ENCODE results near the gene CDC42SE1. TPM values are rescaled to one million over a fixed set of nuclear protein-coding genes. Genes with fewer than 3 reads are reported as not detected.

CDC42SE1 gene
- total and polyA plus RNA-seq, 9 of the 15 experiments (the other 6 are each of a cell fraction or from before 2014, with no cell fraction given), result 78.1 to 189 (median 114) TPM

DNA sequence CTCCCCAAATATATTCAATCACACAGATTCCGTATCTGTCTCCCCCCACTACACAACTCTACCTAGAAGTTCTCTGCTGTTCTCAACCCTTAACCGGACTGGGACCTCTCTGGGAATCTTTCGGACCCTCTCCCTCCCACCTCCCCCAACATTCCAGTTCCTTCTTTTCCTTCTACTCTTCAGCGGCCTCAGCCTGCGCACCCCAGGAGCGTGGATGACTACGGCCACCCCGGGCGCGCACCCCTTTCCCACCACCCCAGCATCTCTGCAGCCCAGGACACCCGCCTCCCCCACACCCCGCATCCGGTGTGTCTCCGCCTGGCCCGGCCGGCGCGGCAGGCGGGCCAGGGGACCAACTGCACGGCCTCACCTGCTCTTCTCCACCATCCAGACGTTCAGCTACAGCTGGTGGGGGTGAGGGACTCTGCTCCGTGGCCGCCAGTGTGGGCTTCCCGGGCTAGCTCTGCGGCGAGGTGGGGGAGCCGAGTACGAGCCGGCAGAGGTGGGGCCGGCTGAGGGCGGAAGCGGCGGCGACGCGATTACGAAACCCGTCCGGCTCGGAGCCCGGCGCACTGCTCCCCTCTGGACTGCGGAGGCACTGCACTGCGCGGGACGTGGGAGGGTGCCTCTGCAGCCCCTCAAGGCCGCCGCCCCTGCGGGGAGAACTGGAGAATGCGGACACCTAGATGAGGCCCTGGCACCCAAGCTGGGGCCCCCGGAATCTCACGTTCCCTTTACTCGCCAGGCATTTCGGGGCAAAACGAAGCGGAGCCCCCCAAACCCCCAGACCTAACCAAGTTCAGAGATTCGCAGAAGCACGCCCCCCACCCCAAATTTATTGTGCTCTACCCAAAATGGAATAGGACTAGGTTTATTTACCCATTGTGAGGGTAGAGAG lies at the start of gene CDC42SE1 (continued):
- TF ChIP-seq, protein P1, sequence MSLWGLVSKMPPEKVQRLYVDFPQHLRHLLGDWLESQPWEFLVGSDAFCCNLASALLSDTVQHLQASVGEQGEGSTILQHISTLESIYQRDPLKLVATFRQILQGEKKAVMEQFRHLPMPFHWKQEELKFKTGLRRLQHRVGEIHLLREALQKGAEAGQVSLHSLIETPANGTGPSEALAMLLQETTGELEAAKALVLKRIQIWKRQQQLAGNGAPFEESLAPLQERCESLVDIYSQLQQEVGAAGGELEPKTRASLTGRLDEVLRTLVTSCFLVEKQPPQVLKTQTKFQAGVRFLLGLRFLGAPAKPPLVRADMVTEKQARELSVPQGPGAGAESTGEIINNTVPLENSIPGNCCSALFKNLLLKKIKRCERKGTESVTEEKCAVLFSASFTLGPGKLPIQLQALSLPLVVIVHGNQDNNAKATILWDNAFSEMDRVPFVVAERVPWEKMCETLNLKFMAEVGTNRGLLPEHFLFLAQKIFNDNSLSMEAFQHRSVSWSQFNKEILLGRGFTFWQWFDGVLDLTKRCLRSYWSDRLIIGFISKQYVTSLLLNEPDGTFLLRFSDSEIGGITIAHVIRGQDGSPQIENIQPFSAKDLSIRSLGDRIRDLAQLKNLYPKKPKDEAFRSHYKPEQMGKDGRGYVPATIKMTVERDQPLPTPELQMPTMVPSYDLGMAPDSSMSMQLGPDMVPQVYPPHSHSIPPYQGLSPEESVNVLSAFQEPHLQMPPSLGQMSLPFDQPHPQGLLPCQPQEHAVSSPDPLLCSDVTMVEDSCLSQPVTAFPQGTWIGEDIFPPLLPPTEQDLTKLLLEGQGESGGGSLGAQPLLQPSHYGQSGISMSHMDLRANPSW (CRISPR knock-in tag; IDR thresholded peaks at IDR 0.05), result 0 out of 2 replicates have a peak, but pooled peaks have one; percentile 50
- TF ChIP-seq ZNF3 (CRISPR knock-in tag; IDR thresholded peaks at IDR 0.05) (no peak), ATF7 (IDR thresholded peaks at IDR 0.05) (peak; percentile 86), KDM2B (CRISPR knock-in tag; IDR thresholded peaks at IDR 0.05) (no peak), ZNF316 (IDR thresholded peaks at IDR 0.05) (no peak), RBBP5 (IDR thresholded peaks at IDR 0.05; ENCODE audit: borderline replicate concordance, insufficient read depth, low read length, poor library complexity, severe bottlenecking) (peak; percentile 73), KAT8 (IDR thresholded peaks at IDR 0.05; ENCODE audit: low read depth) (no peak), BRCA1 (IDR thresholded peaks at IDR 0.05) (no peak), BRCA1 (CRISPR knock-in tag; IDR thresholded peaks at IDR 0.05) (no peak), SMARCE1 (IDR thresholded peaks at IDR 0.05) (0 out of 2 replicates have a peak, but pooled peaks have one; percentile 38), ZNF780A (CRISPR knock-in tag; IDR thresholded peaks at IDR 0.05) (no peak), HNRNPLL (IDR thresholded peaks at IDR 0.05; ENCODE audit: low read depth, low read length, poor library complexity, severe bottlenecking) (peak; percentile 51), POLR3G (IDR thresholded peaks at IDR 0.05; ENCODE audit: extremely low read depth, insufficient read length, insufficient replicate concordance) (no peak), CXXC5 (CRISPR knock-in tag; IDR thresholded peaks at IDR 0.05) (peak; percentile 91), KLF1 (tag; IDR thresholded peaks at IDR 0.05) (peak; percentile 63; the same call in 1 of the 2 replicates), ZNF75A (CRISPR knock-in tag; IDR thresholded peaks at IDR 0.05) (no peak)
- TF ChIP-seq, protein P2, sequence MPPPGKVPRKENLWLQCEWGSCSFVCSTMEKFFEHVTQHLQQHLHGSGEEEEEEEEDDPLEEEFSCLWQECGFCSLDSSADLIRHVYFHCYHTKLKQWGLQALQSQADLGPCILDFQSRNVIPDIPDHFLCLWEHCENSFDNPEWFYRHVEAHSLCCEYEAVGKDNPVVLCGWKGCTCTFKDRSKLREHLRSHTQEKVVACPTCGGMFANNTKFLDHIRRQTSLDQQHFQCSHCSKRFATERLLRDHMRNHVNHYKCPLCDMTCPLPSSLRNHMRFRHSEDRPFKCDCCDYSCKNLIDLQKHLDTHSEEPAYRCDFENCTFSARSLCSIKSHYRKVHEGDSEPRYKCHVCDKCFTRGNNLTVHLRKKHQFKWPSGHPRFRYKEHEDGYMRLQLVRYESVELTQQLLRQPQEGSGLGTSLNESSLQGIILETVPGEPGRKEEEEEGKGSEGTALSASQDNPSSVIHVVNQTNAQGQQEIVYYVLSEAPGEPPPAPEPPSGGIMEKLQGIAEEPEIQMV (tag; conservative IDR thresholded peaks at IDR 0.05; ENCODE audit: low read depth), result no peak
- TF ChIP-seq, protein P3, sequence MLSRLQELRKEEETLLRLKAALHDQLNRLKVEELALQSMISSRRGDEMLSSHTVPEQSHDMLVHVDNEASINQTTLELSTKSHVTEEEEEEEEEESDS (CRISPR knock-in tag; IDR thresholded peaks at IDR 0.05), result no peak
- TF ChIP-seq, protein P4, sequence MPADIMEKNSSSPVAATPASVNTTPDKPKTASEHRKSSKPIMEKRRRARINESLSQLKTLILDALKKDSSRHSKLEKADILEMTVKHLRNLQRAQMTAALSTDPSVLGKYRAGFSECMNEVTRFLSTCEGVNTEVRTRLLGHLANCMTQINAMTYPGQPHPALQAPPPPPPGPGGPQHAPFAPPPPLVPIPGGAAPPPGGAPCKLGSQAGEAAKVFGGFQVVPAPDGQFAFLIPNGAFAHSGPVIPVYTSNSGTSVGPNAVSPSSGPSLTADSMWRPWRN (IDR thresholded peaks at IDR 0.05; ENCODE audit: low read depth), result no peak
- TF ChIP-seq, protein P5, sequence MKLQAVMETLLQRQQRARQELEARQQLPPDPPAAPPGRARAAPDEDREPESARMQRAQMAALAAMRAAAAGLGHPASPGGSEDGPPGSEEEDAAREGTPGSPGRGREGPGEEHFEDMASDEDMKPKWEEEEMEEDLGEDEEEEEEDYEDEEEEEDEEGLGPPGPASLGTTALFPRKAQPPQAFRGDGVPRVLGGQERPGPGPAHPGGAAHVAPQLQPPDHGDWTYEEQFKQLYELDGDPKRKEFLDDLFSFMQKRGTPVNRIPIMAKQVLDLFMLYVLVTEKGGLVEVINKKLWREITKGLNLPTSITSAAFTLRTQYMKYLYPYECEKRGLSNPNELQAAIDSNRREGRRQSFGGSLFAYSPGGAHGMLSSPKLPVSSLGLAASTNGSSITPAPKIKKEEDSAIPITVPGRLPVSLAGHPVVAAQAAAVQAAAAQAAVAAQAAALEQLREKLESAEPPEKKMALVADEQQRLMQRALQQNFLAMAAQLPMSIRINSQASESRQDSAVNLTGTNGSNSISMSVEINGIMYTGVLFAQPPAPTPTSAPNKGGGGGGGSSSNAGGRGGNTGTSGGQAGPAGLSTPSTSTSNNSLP (IDR thresholded peaks at IDR 0.05; ENCODE audit: borderline replicate concordance, low read depth, low read length), result no peak

Data from K562 (cell line).